SK-N-SH (cell line): ENCODE measurements around the gene KCNQ4. TPM values are rescaled to one million over a fixed set of nuclear protein-coding genes. Genes with fewer than 3 reads are reported as not detected.

Source experiments
- CTCF ChIA-PET: fragments of 300-600, 350-600 bp; formaldehyde crosslinking; extraction: SDS; loops from one replicate; lab custom pipeline; 2021; lab: Yijun Ruan, JAX
- POLR2A ChIA-PET: fragments of 350-600 bp; sonication (Branson Sonifier 250); formaldehyde crosslinking; extraction: SDS; loops from one replicate; lab custom pipeline; 2020; ENCODE audit warnings: antibody characterized with exemption, inconsistent platforms; lab: Yijun Ruan, JAX
- DNase-seq: peaks from one replicate; pipeline ENCODE4 v3.0.0; 2012
- H2AFZ ChIP-seq: fragments of 200-600 bp; sonication (generic); 2 replicates; pipeline ENCODE4 v1.8.1; 2016; ENCODE audit warnings: antibody characterized with exemption, mild to moderate bottlenecking, low read depth
- H3F3A ChIP-seq: fragments of 200-600 bp; sonication (generic); replicated peaks from 2 replicates; pipeline ENCODE3; 2016; ENCODE audit warnings: antibody characterized with exemption, mild to moderate bottlenecking; ENCODE audit not compliant: insufficient read depth
- H3K27ac ChIP-seq, 2 experiments: fragments of 200-500 bp in 1 of 2; fragments of 200-600 bp in 1 of 2; sonication (Bioruptor generic) in 1 of 2; sonication (generic), shearing (Covaris generic) in 1 of 2; 2 replicates each; pipeline versions ENCODE4 v1.5.1 to v1.6.1; 2014 to 2016; ENCODE audit warnings: low read depth in 2 of 2, inconsistent platforms in 1 of 2, low read length in 1 of 2, mild to moderate bottlenecking in 1 of 2, mixed read lengths in 1 of 2
- H3K27me3 ChIP-seq: fragments of 200-600 bp; sonication (generic), shearing (Covaris generic); 2 replicates; pipeline ENCODE4 v1.6.1; 2016; ENCODE audit warnings: mixed run types; ENCODE audit not compliant: insufficient read depth
- H3K36me3 ChIP-seq, 2 experiments: fragments of 200-500 bp in 1 of 2; fragments of 200-600 bp in 1 of 2; sonication (Bioruptor generic) in 1 of 2; sonication (generic) in 1 of 2; replicated peaks in 1 of 2; 2 replicates each; pipeline versions ENCODE3 to v1.5.1; 2014 to 2016; ENCODE audit warnings: low read length in 1 of 2, mild to moderate bottlenecking in 1 of 2; ENCODE audit not compliant: insufficient read depth in 2 of 2, control insufficient read depth in 1 of 2
- H3K4me1 ChIP-seq, 2 experiments: fragments of 200-500 bp in 1 of 2; fragments of 200-600 bp in 1 of 2; sonication (Bioruptor generic) in 1 of 2; sonication (generic), shearing (Covaris generic) in 1 of 2; 2 replicates each; pipeline versions ENCODE4 v1.5.1 to v1.6.1; 2014 to 2016; ENCODE audit warnings: low read depth in 1 of 2, low read length in 1 of 2, mixed run types in 1 of 2; ENCODE audit not compliant: insufficient read depth in 2 of 2, control insufficient read depth in 1 of 2
- H3K4me2 ChIP-seq: fragments of 200-600 bp; sonication (generic), shearing (Covaris generic); 2 replicates; pipeline ENCODE4 v1.6.1; 2017; ENCODE audit warnings: mixed run types
- H3K4me3 ChIP-seq, 2 experiments: fragments of 200-500 bp in 1 of 2; fragments of 200-600 bp in 1 of 2; sonication (Bioruptor generic) in 1 of 2; sonication (generic), shearing (Covaris generic) in 1 of 2; 2 replicates each; pipeline versions ENCODE4 v1.5.1 to v1.8.1; 2014 to 2016; ENCODE audit warnings: low read depth in 2 of 2, inconsistent platforms in 1 of 2, low read length in 1 of 2, mild to moderate bottlenecking in 1 of 2, mixed read lengths in 1 of 2, moderate library complexity in 1 of 2
- H3K79me2 ChIP-seq: fragments of 200-600 bp; sonication (generic); 2 replicates; pipeline ENCODE4 v1.8.1; 2017; ENCODE audit warnings: mild to moderate bottlenecking; ENCODE audit not compliant: insufficient read depth
- H3K9ac ChIP-seq: fragments of 200-600 bp; sonication (generic); 2 replicates; pipeline ENCODE4 v1.6.1; 2017; ENCODE audit warnings: mixed run types
- H3K9me2 ChIP-seq: fragments of 200-600 bp; sonication (generic); 2 replicates; pipeline ENCODE4 v1.6.1; 2017; ENCODE audit warnings: mixed run types
- H3K9me3 ChIP-seq: fragments of 200-600 bp; sonication (generic); 2 replicates; pipeline ENCODE4 v1.6.1; 2017; ENCODE audit warnings: mixed run types, mild to moderate bottlenecking, moderate library complexity
- H4K20me1 ChIP-seq: fragments of 200-600 bp; sonication (generic); 2 replicates; pipeline ENCODE4 v1.6.1; 2017; ENCODE audit warnings: mild to moderate bottlenecking, mixed run types; ENCODE audit not compliant: insufficient read depth
- FOXM1 ChIP-seq: IDR thresholded peaks from 2 replicates; pipeline ENCODE4 v1.4.0; 2012; ENCODE audit warnings: low read depth, mild to moderate bottlenecking
- MAX ChIP-seq: IDR thresholded peaks from 2 replicates; pipeline ENCODE4 v1.4.0; 2012; ENCODE audit warnings: low read depth
- MEF2A ChIP-seq: IDR thresholded peaks from 2 replicates; pipeline ENCODE4 v1.4.0; 2012; ENCODE audit warnings: low read depth, borderline replicate concordance
- MXI1 ChIP-seq: IDR thresholded peaks from 2 replicates; pipeline ENCODE4 v1.6.1; 2012; ENCODE audit warnings: mild to moderate bottlenecking, low read depth, low read length, improper control_type of control experiment
- NFIC ChIP-seq: IDR thresholded peaks from 2 replicates; pipeline ENCODE4 v1.4.0; 2012; ENCODE audit warnings: borderline replicate concordance
- PBX3 ChIP-seq: IDR thresholded peaks from 2 replicates; pipeline ENCODE4; 2012
- RAD21 ChIP-seq: IDR thresholded peaks from 2 replicates; pipeline ENCODE4 v1.6.1; 2012; ENCODE audit warnings: mild to moderate bottlenecking, low read length
- RCOR1 ChIP-seq: fragments of 150-350 bp; IDR thresholded peaks from 2 replicates; pipeline ENCODE4 v1.6.1; 2017; ENCODE audit warnings: antibody characterized with exemption, low read length
- RFX5 ChIP-seq: IDR thresholded peaks from 2 replicates; pipeline ENCODE4 v1.6.1; 2012; ENCODE audit warnings: mild to moderate bottlenecking, improper control_type of control experiment, low read length
- USF2 ChIP-seq: fragments of 150-350 bp; IDR thresholded peaks from 2 replicates; pipeline ENCODE4 v1.6.1; 2017; ENCODE audit warnings: antibody characterized with exemption, low read length, low read depth, borderline replicate concordance
- WGBS: methylation state at CpG from one replicate; pipeline ENCODE4 v1.1.6; 2017; ENCODE audit warnings: low lambda C conversion rate; 5-methylcytosine and 5-hydroxymethylcytosine counted together
- polyA plus RNA-seq, 3 experiments: library from polyadenylated mRNA; depleted of rRNA; stranded (reverse); fragments of >200 nt; gene quantifications; 2 replicates each; pipeline ENCODE4 v1.2.3, GENCODE V29; 2012

KCNQ4 gene
- polyA plus RNA-seq, 1 of the 3 experiments (the other 2 are of a cell fraction): 0.15 TPM

GRCh38 chr1:40758578-40759343, 24.8 kb upstream of the KCNQ4 start:
- Histone ChIP-seq H3K4me3 (no peak overlapping the region), H3K9me3 (no peaks in the 10 kb centered on the region), H3K9ac (no peak overlapping the region), H4K20me1 (no peaks in the 10 kb centered on the region), H3K9me2 (no peaks in the 10 kb centered on the region), H3K27ac (no peak overlapping the region), H3K79me2 (no peaks in the 10 kb centered on the region), H3K27me3 (no peaks in the 10 kb centered on the region), H3K36me3 (peaks cover 52 to 81% of the 10 kb centered on the region in 2 experiments), H3F3A (no peaks in the 10 kb centered on the region), H2AFZ (no peak overlapping the region), H3K4me2 (no peak overlapping the region), H3K4me1 (no peaks in the 10 kb centered on the region)
- POLR2A ChIA-PET: no interaction called here
- no peak for DNase-seq
- WGBS: 98% methylated on average over 6 of the region's 6 CpGs
- CTCF ChIA-PET: interaction anchor here (0.7 to 2.7 kb wide), 3 partner anchors 15 to 91 kb away, joined by 3 to 16 read pairs (median 4); no protein-coding TSS in a partner anchor
- TF ChIP-seq MAX (no peak), NFIC (no peak), RFX5 (no peak)

- CTCF ChIA-PET: interaction anchor here (1.0 kb wide), 1 partner anchor 13 kb away, joined by 3 read pairs; no protein-coding TSS in a partner anchor
- no peak for DNase-seq
- Histone ChIP-seq H2AFZ (no peak overlapping the region), H3K4me2 (no peak overlapping the region), H3K79me2 (no peaks in the 10 kb centered on the region)
- TF ChIP-seq PBX3: no peak
- no peak for TF ChIP-seq MXI1
- TF ChIP-seq MEF2A: no peak
- no peak for TF ChIP-seq NFIC
- no peak for TF ChIP-seq RAD21
- no peak for TF ChIP-seq FOXM1
- no peak for TF ChIP-seq USF2
- TF ChIP-seq MAX: no peak
- no peak for TF ChIP-seq RCOR1
- TF ChIP-seq, all 33 proteins: peak for 0
- POLR2A ChIA-PET: no interaction called here
- Histone ChIP-seq H4K20me1 (no peaks in the 10 kb centered on the region), H3K9ac (no peak overlapping the region), H3K4me3 (no peak overlapping the region), H3K4me1 (peaks cover 0 to 12% of the 10 kb centered on the region in 2 experiments; a peak in 2 of 4 replicates), H3K9me2 (no peaks in the 10 kb centered on the region), H3K36me3 (peaks cover 41 to 81% of the 10 kb centered on the region in 2 experiments), H3K27me3 (no peaks in the 10 kb centered on the region), H3K9me3 (no peaks in the 10 kb centered on the region), H3F3A (no peaks in the 10 kb centered on the region), H3K27ac (no peak overlapping the region)
- WGBS: 71% methylated on average over 4 of the region's 4 CpGs
These were observed 22.6 kb upstream of the KCNQ4 start for GRCh38 chr1:40760984-40761383.
